ENCODE data around the gene ZNF74.

The ZNF74 gene

GRCh38 chr22:20456722-20457076 lies 62.7 kb downstream of the ZNF74 start:
- TF ChIP-seq CTCF (IDR thresholded peaks at IDR 0.05; ENCODE audit: low read depth, low read length, missing control alignments): no peak
- H3K4me3 ChIP-seq (replicated peaks; ENCODE audit: low read depth, low read length): no peak overlapping the region
- no peak for DNase-seq (ENCODE audit: extremely low read depth, low read depth)

- no peak overlapping the region for H3K4me3 ChIP-seq (replicated peaks; ENCODE audit: low read depth, low read length)
- no peak for TF ChIP-seq CTCF (IDR thresholded peaks at IDR 0.05; ENCODE audit: low read depth, low read length, missing control alignments)
- no peak for DNase-seq (ENCODE audit: extremely low read depth, low read depth)
Measured at GRCh38 chr22:20457506-20458240, 63.7 kb downstream of the ZNF74 start.
